Measurements from ENCODE around the gene MICU2. TPM values are rescaled to one million over a fixed set of nuclear protein-coding genes. Genes with fewer than 3 reads are reported as not detected.
A peak's percentile ranks its signal among the peaks of the same experiment; 100 is the strongest.

Gene MICU2
- total and polyA plus RNA-seq, 8 donors: 20.9 to 110 (median 45.5) TPM

GRCh38 chr13:21463424-21463823 lies 140.5 kb downstream of the MICU2 start:
- H3K4me3 ChIP-seq: no peak overlapping the region

GRCh38 chr13:21461131-21461530 lies 142.8 kb downstream of the MICU2 start:
- Histone ChIP-seq H3K27me3 (no peaks in the 10 kb centered on the region), H3K9me3 (no peaks in the 10 kb centered on the region), H3K27ac (peak overlapping the region; percentile 77 to 99 (median 87)), H3K36me3 (no peaks in the 10 kb centered on the region), H3K4me3 (no peak overlapping the region), H3K4me1 (peaks cover 2 to 40% (median 24%) of the 10 kb centered on the region in 4 donors)
- intact Hi-C loops (cut with DNase I; ENCODE audit: low total_unique reads): no loop called here
- 70 to 92% (median 76%) methylated on average over 3 of the region's 3 CpGs for WGBS, 5 donors
- TF ChIP-seq CTCF (IDR thresholded peaks at IDR 0.05): no peak
- TF ChIP-seq EP300 (IDR thresholded peaks at IDR 0.05): no peak
- TF ChIP-seq POLR2AphosphoS5 (IDR thresholded peaks at IDR 0.05): no peak
- DNase-seq: no peak

More at GRCh38 chr13:21463424-21463823, 140.5 kb downstream of the MICU2 start:
- Histone ChIP-seq H3K9me3 (no peaks in the 10 kb centered on the region), H3K27me3 (no peaks in the 10 kb centered on the region), H3K27ac (peak overlapping the region in 2 of 5 donors; percentile 97 to 99), H3K36me3 (no peaks in the 10 kb centered on the region), H3K4me1 (peaks cover 7 to 22% (median 13%) of the 10 kb centered on the region in 4 donors)
- no peak for DNase-seq
- intact Hi-C loops (cut with DNase I; ENCODE audit: low total_unique reads): no loop called here
- TF ChIP-seq POLR2AphosphoS5 (IDR thresholded peaks at IDR 0.05) (no peak), EP300 (IDR thresholded peaks at IDR 0.05) (no peak), CTCF (IDR thresholded peaks at IDR 0.05) (no peak)

GRCh38 chr13:21458813-21459701 lies 144.9 kb downstream of the MICU2 start, which contains the start of gene ZDHHC20:
Gene ZDHHC20, minus strand, starts transcription at chr13:21459303. Its CDS starts 132 bp downstream, at chr13:21459171.
- TF ChIP-seq CTCF (IDR thresholded peaks at IDR 0.05) (no peak), POLR2A (IDR thresholded peaks at IDR 0.05) (peak in 2 of 4 donors; percentile 20 to 43), POLR2AphosphoS5 (IDR thresholded peaks at IDR 0.05) (peak in 2 of 3 donors; percentile 87 to 95)
- peaks cover 0 to 40% (median 24%) of the 10 kb centered on the region in 4 donors for H3K4me1 ChIP-seq
- H3K27me3 ChIP-seq: no peaks in the 10 kb centered on the region
- peak within 1 kb of the TSS; percentile 71 to 99 (median 96) for H3K4me3 ChIP-seq
- WGBS, 5 donors: 0 to 1% (median 1%) methylated on average over 14 to 106 of the region's 107 CpGs
- intact Hi-C loops (cut with DNase I; ENCODE audit: low total_unique reads): no loop called here
- H3K27ac ChIP-seq: peak within 1 kb of the TSS; percentile 88 to 99 (median 97)
- no peaks in the 10 kb centered on the region for H3K9me3 ChIP-seq
- no peaks in the 10 kb centered on the region for H3K36me3 ChIP-seq
- peak; percentile 93 to 96 for DNase-seq

- peak overlapping the region; percentile 71 to 99 (median 96) for H3K4me3 ChIP-seq
- peaks cover 0 to 47% (median 24%) of the 10 kb centered on the region in 4 donors for H3K4me1 ChIP-seq
- WGBS, 5 donors: 0 to 1% (median 0%) methylated on average over 16 of the region's 16 CpGs
- peak; percentile 71 to 83 for DNase-seq
- intact Hi-C loops (cut with DNase I; ENCODE audit: low total_unique reads): no loop called here
- no peaks in the 10 kb centered on the region for H3K36me3 ChIP-seq
- no peaks in the 10 kb centered on the region for H3K9me3 ChIP-seq
- TF ChIP-seq CTCF (IDR thresholded peaks at IDR 0.05) (no peak), POLR2AphosphoS5 (IDR thresholded peaks at IDR 0.05) (peak in 1 of 3 donors; percentile 16)
- no peaks in the 10 kb centered on the region for H3K27me3 ChIP-seq
- H3K27ac ChIP-seq: peak overlapping the region; percentile 88 to 99 (median 97)
Observed at GRCh38 chr13:21458451-21458812, 145.5 kb downstream of the MICU2 start.
